Posterior cingulate gyrus (tissue), 11 donors: ENCODE data around the gene HES6.
A peak's percentile ranks its signal among the peaks of the same experiment; 100 is the strongest.

Experiments used
- DNase-seq, 10 donors: peaks; one replicate each; pipeline versions ENCODE4 v3.0.0 to v3.0.0-alpha.2; 2020 to 2021; ENCODE audit warnings: mixed read lengths in 3 of 10
- intact Hi-C: fragments of 100-400 bp; cut with DNase I; formaldehyde crosslinking; loops from one replicate; pipeline ENCODE4 v1.15.1; 2023

The HES6 gene

DNA sequence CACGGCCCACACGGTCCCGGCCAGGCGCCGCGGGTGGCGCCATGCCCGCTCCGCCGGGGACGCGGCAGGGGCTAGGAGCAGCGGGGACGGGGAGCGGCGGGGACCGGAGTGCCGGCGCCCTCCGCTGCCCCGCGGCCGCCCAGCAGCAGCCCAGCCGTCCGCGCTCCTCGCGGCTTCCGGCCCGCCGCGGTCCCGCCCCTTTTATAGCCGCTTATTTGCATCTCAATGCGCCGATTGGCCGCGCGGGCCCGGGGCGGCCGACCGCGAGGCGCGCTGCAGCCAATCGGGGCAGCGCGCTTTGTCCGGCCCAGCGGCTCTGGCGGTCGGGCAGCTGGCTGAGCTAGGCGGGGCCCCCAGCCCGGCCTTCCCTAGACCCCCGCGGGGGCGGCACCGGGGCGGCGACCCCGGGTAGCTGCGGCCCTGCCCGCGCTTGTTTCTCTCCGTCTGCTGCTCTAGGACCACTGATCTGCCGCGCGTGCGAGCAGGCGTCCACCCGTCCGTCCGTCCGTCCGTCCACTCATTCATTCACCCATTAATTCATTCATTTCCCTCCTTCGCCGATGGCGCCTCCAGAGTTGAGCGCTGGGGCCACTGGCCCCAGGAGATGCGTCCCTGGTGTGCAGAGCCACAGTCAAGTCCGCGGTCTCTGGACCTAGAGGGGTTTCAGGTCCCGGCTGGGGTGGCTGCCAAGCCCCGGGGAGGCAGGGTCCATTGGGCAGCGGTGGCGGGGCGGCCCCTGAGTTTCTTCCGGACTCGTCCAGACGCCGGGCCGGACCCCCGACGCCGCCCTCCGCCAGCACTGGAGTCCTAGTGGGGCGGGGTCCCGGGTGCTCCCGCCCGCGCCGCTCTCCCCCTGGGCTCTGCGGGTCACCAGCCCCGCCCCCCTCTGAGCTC, at the start of gene HES6:
TSS of gene HES6 (minus strand) at position 176 of the 894 bp plus-strand sequence. CDS start at position 43, 133 bp downstream.
- DNase-seq, result peak; percentile 75 to 98 (median 88)
- intact Hi-C loops, result loop anchor here (2.0 kb wide), 1 partner anchor 37 kb away; the partner anchor contains the start of gene ILKAP

GRCh38 chr2:238289574-238289973, 49.7 kb upstream of the HES6 start:
- peak in 4 of 10 donors; percentile 25 to 80 (median 60) for DNase-seq
- intact Hi-C loops, result loop anchor here (2.0 kb wide), 1 partner anchor 31 kb away; the partner anchor contains the start of gene TRAF3IP1

DNA sequence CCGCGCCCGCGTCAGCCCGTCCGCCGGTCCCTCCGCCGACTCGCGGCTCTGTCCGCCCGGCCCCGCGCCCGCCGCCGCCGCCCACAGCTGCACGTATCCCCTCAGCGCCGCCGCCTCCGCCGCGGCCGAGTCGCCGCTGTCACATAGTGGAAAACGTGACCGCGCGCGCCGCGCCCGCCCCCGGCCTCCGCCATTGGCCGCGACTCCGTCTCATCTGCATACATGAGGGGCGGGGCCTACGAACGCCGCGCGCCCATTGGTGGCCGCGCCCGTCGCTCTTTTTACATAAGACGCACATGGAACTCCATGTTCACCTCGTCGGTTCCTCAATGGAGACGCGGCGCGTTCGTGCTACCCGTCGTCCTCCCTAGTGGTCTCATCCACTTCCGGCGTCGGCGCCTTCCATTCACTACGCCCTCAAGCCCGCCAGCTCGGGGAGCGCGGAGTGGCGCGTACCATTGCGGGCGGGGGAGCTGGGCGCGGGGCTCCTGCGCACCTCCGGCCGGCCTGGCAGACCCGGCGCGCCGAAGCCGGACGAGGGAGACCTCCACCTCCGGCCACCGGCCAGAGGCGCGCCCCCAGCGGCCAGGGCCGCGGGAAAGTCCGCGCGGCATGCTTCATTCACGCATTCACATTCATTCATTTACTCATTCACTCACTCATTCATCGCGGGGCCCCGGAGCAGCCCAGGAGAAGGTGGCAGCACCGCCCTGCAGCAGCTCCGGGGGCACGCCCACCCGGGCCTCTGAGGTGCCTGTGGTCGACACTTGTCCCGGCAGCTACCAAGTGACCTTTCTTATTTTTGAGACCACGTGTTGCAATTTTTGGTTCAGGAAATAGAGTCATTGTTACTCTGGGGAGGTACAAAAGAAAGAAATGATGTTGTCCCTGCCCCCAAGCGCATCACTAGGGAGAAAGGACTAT, 49.1 kb upstream of the HES6 start:
- intact Hi-C loops, result loop anchor here (2.0 kb wide), 1 partner anchor 32 kb away; the partner anchor contains the start of gene TRAF3IP1
- DNase-seq, result peak; percentile 95 to 100 (median 97)

DNA sequence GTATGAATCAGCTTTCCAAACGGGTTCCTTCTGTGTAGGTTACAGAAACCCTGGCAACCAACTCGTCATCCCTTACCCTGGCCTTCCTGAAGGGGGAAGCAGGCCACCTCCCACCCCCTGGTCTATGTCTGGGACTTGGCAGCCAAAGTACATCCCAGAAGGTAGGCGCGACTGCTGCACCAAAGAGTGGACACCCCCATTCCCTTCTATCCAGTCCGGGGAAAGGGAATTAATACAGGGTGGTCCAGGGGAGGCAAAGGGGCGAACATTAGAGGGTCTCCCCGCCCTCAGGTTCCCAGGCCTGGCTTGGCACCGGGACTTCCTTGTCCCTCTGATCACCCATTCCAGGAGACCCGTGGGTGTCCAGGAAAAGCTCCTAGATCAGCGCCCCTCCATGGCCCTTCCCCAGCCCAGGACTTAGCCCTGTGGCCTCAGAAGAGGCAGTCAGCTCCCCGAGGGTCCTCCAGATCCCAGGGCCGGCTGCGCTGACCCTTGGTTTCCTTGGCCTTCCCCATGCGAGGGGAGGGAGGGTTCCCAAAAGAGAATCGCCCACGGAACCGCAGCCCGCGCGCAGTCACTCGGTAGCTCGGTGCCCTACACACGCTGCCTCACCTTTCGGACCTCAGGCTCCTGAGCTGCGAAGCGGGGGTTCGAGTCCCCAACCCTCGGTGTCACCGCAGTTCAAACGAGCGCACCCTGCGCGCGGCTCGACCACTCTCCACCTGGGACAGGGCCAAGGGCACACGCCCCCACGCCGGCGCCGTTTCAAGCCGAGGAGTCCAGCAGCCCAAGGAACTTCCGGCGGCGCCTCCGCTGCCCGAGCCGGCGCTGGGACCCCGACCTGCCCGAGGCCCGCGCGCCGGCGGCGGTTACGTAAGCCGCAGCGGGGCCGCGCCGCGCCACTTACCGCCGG, 48.2 kb upstream of the HES6 start, which contains the start of gene PER2:
TSS of gene PER2 (minus strand) at position 874 of the 913 bp plus-strand sequence. CDS start 10,674 bp downstream, outside the sequence.
- intact Hi-C loops, result loop anchor here (2.0 kb wide), 1 partner anchor 33 kb away; the partner anchor contains the start of gene TRAF3IP1
- DNase-seq, result peak in 7 of 10 donors; percentile 26 to 89 (median 53)

DNA sequence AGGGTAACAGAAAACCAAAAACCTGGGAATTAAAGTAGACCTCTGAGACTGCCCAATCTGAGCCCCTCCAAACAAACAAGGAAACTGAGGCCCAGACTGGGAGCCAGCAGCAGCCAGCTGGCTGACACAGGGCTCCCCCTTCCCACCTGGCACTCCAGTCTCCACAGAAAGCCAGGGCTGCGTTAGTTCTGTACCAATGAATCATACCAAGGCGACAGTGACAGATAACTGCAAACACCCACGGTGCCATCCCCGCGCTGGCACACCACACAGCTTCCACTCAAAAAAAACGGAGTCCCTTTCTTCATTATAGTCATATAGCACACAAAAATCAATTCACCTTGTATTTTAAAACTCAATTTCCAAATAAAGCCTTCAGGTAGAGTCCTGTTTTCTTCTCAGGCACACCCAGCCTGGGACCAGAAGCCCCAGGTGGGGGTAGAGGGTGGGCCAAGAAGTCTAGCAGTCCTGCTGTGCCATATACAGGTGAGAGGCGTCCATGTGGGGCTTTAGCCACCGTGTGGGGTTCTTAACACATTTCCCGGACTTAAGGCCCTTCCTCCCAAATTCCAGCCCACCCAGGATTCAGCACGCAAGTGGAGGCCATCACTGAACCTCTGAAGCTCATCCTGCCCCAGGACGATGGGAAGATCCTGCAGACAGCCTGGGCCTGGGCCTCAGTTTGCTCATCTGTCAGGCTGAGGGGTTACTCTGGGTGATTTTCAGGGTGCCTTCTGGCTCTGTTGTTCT, 47.3 kb upstream of the HES6 start:
- DNase-seq, result peak in 8 of 10 donors; percentile 34 to 92 (median 60)
- intact Hi-C loops, result no loop called here

GRCh38 chr2:238286551-238286950, 46.7 kb upstream of the HES6 start:
- intact Hi-C loops, result no loop called here
- DNase-seq, result peak in 3 of 10 donors; percentile 52 to 56 (median 54)

- peak in 1 of 10 donors; percentile 13 for DNase-seq
- intact Hi-C loops, result no loop called here
These were observed 46.3 kb upstream of the HES6 start for GRCh38 chr2:238286095-238286494.

- peak in 6 of 10 donors; percentile 27 to 83 (median 54) for DNase-seq
- intact Hi-C loops, result no loop called here
These were observed 45.8 kb upstream of the HES6 start for GRCh38 chr2:238285653-238286082.

- peak in 3 of 10 donors; percentile 22 to 49 (median 42) for DNase-seq
- intact Hi-C loops, result no loop called here
These were observed 45.1 kb upstream of the HES6 start for GRCh38 chr2:238284802-238285515.

DNA sequence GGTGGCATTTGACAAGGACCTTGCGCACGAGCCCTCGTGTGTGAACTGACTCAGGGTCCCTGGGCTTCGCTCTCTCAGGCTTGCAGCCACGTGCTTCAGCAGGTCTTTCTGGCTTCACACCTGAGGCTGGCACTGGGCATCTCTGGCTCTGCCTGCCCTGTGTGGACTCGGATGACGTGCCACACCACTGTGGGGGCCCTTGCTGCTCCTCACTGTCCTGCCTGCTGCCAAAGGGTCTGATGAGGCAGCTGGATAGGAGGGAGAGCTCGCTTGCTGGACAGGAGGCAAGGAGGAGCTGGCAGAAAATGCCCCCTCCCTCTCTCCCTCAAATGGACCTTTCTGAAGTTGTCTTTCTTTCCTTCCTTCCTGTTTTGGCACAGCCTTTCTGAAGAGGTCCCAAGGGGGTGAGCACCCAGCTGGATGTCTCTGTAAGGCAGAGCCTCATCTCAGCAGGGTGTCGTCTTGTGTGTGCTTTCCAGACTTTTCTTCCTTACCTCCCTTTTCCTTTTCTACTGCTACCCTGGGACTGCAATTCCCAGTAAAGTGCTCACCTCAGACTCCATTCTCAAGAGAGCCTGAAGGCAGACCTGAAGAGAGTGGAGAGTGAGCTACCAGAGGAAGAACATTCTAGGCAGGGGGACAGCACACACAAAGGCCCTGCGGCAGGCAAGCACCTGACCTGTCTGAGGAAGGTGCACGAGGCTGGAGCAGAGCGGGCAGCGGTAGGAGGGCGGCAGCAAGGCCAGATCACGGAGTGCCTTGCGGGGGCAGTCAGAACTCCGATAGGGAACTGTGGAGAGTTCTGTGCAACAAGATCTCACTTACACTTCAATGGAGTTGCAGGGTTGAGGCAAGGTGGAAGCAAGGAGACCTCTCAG, 43.3 kb upstream of the HES6 start:
- peak in 3 of 10 donors; percentile 54 to 70 (median 57) for DNase-seq
- intact Hi-C loops, result no loop called here

GRCh38 chr2:238281826-238282480, 42.1 kb upstream of the HES6 start:
- peak in 3 of 10 donors; percentile 61 to 77 (median 68) for DNase-seq
- intact Hi-C loops, result no loop called here

DNA sequence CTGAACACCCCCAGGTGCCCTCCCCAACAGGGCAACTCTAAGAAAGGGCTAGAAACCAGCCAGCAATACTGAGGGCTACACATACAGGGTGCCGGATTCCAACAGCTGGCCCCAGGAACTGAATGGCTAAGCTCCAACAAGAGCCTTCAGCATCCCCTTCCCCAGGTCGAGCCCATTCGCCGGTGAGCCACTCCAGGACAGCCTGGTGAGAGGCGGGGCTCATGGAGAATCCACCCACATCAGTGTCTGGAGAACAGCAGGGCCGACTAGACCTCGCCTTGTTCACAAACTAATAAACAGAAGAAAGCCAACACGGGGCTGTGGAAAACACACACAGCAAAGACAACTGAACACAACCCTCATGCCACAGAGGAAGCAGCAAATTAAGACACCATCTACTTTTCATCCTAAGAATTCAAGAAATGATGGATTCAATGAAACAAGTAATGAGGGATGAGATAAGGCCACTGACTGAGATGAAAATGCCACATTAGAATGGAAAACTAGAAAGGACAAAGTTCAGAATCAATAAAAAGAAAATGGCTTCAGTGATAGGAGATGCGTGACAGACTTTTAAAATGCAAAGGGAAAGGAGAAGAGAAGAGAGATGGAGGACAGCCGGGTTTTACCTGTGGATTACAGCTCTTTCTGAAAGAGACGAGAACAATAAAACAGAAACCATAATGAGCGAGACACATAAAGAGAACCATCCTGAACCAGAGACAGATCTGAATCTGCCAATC, 40.4 kb upstream of the HES6 start:
- intact Hi-C loops, result no loop called here
- DNase-seq, result peak in 3 of 10 donors; percentile 54 to 78 (median 64)

DNA sequence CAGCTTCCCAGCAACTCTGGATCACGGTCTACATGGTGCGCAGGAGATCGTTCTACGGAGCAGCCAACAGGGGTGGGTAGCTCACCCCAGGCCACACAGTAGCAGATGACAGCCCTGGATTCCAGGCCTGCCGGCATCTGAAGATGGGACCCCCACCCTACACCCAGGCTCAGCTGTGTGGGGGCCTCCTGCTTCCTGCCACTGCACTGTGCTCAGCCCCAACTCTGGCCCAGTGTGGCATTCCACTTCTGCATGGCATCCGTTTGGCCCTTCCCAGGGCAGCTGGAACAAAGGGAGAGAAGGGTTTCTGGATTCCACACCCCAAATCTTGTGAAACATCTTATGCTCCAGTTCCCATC, 39.5 kb upstream of the HES6 start:
- DNase-seq, result peak in 3 of 10 donors; percentile 23 to 65 (median 43)
- intact Hi-C loops, result no loop called here

- intact Hi-C loops, result no loop called here
- DNase-seq, result peak in 3 of 10 donors; percentile 57 to 60 (median 57)
These were observed 38.9 kb upstream of the HES6 start for GRCh38 chr2:238278626-238279323.

DNA sequence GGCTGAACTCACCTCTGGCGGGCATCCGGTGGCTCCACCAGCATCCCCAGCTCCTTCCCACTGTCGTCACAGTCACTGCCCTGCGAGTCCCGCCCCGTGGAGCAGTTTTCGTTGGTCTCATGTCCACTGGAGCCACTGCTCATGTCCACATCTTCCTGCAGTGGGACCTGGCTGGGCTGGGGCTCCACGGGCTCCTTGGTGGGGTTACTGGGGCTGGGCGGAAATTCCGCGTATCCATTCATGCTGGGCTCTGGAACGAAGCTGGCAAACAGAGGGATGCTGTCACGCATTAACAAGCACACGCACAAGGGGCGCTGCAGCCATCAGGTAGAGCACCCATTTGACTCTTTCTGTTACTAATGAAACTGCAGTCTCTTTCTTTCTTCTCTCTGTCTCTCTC, 37.9 kb upstream of the HES6 start:
- intact Hi-C loops, result no loop called here
- peak in 3 of 10 donors; percentile 39 to 70 (median 67) for DNase-seq
